GM12801 (cell line): ENCODE measurements around the gene NCS1.

ENCODE experiments used
- TF ChIP-seq, protein P1 (sequence below): IDR thresholded peaks from one replicate; pipeline ENCODE4 v1.5.1; 2011; ENCODE audit warnings: control low read depth; ENCODE audit not compliant: insufficient read length; ENCODE audit errors: extremely low read depth

The NCS1 gene

DNA sequence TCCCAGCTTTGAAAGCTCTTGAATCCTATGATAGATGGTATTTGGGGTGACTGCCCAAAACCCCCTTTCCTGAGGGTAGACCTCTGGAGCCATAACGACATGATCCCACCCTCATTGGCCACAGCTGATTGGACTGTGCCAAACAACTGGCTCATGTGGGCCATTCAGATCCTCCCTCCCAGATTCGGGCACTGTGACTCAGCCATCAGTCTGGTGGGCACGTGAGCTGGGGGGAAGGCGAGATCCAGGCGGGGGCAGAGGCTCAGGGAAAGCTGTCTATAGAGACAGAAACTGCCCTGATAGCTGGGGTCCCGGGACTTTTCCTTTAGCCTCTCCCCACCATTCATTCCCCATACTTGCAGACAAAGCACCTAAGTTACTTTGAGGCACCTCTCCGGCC lies 15.1 kb upstream of the NCS1 start:
- TF ChIP-seq, protein P1, sequence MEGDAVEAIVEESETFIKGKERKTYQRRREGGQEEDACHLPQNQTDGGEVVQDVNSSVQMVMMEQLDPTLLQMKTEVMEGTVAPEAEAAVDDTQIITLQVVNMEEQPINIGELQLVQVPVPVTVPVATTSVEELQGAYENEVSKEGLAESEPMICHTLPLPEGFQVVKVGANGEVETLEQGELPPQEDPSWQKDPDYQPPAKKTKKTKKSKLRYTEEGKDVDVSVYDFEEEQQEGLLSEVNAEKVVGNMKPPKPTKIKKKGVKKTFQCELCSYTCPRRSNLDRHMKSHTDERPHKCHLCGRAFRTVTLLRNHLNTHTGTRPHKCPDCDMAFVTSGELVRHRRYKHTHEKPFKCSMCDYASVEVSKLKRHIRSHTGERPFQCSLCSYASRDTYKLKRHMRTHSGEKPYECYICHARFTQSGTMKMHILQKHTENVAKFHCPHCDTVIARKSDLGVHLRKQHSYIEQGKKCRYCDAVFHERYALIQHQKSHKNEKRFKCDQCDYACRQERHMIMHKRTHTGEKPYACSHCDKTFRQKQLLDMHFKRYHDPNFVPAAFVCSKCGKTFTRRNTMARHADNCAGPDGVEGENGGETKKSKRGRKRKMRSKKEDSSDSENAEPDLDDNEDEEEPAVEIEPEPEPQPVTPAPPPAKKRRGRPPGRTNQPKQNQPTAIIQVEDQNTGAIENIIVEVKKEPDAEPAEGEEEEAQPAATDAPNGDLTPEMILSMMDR: no peak

GRCh38 chr9:130158001-130158400 lies 14.2 kb upstream of the NCS1 start:
- TF ChIP-seq, protein P1: no peak

- TF ChIP-seq, protein P1: no peak
These were observed 13.1 kb upstream of the NCS1 start for GRCh38 chr9:130159057-130159456.

DNA sequence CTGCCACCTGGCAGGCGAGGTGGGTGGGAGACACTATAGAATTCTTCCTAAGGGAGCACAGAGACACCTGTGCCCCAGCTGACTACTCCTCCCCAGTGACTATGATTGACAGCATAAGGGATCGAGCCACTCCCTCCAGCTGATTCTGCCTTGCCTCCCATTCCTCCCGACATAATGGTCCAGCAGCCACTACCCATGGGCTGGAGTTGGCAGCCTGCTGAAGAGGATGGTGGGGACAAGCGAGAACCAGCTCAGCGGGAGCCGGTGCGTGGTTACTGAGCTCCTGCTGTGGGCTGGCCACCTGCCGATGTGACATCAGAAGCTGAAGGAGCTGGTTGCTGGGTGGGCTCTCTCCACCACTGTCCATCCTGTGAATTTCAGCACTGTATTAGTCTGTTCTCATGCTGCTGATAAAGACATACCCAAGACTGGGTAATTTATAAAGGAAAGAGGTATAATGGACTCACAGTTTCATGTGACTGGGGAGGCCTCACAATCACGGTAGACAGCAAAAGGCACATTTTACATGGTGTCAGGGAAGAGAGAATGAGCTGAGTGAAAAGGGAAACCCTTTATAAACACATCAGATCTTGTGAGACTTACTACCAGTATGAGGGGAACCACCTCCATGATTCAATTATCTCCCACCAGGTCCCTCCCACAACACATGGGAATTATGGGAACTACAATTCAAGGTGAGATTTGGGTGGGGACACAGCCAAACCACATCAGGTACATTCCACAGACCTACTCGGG lies 12.1 kb upstream of the NCS1 start:
- TF ChIP-seq, protein P1: no peak

GRCh38 chr9:130160862-130161470 lies 11.2 kb upstream of the NCS1 start:
- TF ChIP-seq, protein P1: no peak

DNA sequence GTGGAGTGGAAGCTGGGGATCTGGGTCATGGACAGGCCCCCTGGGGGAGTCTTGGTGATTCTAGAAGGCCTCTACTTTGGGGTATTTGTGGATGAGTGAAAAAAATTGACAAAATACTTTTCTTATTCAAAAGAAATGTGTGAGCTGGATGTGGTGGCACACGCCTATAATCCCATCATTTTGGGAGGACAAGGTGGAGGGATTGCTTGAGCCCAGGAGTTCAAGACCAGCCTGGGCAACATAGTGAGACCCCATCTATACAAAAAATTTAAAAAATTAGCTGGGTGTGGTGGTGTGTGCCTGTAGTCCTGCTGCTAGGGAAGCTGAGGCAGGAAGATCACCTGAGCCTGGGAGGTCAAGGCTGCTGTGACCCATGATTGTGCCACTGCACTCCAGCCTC lies 6.6 kb upstream of the NCS1 start:
- TF ChIP-seq, protein P1: no peak

- TF ChIP-seq, protein P1: no peak
These were observed 5.8 kb upstream of the NCS1 start for GRCh38 chr9:130166399-130166798.
